DMS53 treated with DMSO at 0.1 percent for 48 hours (cell line): ENCODE measurements around the gene TSPAN32.
A peak's percentile ranks its signal among the peaks of the same experiment; 100 is the strongest.

ENCODE experiments used
- DNase-seq: peaks from one replicate; lab custom pipeline; 2025; ENCODE audit not compliant: unreplicated experiment; lab: John Stamatoyannopoulos, UW

TSPAN32 gene

GRCh38 chr11:2287091-2287490 is 14.7 kb upstream of the TSPAN32 start:
- DNase-seq, result no peak

GRCh38 chr11:2289350-2289749 is 12.5 kb upstream of the TSPAN32 start:
- no peak for DNase-seq

DNA sequence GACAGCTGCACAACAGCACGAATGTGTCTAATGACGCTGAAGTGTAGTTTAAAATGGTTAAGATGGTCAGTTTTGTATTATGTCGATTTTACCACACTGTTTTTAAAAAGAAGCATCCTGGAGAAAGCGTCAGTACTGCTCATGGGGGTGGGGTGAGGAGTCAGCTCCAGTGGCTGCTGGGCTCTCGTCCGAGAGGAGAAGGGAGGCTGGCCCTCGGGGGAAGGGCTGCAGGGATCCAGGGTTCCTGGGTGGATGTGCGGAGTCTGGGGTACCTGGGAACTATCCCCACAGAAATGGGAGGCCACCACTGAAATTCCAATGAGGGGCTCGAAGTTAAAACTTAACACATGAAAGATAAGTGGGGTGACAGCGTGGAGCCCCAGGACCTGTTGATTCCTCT is 12.0 kb upstream of the TSPAN32 start:
- no peak for DNase-seq

DNA sequence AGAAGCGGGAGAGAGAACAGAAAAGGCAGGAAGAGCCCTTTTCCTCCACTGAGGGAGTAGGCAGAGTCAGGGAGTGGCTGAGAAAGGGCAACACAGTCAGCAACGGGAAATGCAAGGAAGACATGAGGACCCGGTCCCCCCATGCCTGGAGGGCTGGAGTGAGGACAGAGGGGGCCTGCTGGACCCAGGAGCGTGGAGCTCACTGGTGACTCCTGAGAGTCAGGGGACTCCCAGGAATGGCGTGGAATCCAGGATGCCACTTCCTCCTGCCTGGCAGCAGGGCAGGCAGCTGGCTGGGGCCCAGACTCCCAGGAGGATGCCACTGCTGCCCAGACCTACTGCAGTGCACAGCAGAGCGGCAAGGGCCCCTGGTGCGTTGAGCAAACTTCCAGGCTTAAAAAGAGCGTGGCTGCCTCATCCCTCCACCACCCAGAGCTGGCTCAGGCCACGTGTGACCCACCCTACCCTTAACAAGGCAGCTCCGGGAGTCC is 11.4 kb upstream of the TSPAN32 start:
- DNase-seq, result peak; percentile 43

DNA sequence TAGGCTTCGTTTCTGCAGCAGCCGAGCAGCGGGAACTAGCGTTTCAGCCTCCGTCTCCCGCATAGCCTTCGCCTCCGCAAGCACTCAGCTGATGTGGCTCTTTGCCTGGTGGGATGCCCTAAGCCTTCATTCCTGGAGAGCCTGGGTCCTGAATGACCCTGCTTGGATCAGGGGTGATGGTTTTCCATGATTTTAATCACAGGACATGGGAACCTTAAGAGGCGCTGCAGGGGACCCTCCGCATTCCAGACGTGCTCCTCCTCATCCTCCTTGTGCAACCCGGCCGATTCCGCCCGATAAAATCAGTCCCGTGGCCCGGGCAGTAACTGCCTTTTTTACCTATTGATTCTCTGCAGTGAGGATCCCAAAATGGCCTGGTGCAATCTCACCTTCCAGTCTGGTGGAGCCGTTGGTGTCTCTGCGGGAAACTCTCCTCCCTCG is 8.3 kb upstream of the TSPAN32 start:
- DNase-seq, result no peak

DNA sequence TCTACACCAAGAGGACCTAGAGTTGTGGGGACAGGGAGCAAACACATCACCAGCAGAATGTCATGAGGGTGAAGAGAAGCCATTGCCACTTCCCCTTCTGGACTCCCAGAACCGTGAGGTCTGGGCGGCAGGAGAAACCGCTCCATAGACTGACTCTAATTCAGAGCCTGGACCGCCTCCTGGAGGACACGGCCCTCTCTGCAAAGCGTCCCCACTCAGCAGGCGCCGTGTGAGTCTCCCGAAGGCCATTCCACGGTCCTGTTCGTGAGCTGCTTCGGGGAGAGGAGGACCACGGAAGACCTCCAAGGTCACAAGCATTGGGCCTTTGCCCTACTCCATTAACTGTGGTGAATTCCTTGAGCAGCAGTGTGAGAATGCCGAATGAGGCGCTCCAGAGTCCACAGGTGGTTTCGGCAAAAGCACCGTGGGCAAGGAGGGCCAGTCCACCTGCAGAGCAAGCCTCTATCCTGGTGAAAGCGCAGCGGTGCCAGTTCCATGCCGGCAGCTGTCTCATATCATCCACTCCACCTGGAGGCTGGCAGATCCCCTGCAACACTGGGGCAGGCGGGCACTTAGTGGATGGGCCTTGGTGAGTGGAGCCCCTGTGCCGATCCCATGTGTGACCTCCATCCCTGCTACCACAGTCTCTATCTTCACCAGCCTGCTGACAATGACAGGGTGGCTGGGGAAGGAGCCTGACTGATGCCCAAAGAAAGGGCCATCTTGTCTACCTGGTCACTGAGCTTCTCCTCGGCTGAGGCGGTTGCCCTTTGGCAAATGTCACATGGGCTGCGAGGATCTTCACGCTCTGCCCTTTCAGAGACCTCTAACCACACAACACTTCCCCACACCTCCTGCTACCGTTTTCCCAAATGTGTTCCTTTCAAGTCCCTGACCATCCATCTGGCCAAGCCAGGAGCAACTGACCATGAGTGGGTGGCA is 7.6 kb upstream of the TSPAN32 start:
- no peak for DNase-seq

DNA sequence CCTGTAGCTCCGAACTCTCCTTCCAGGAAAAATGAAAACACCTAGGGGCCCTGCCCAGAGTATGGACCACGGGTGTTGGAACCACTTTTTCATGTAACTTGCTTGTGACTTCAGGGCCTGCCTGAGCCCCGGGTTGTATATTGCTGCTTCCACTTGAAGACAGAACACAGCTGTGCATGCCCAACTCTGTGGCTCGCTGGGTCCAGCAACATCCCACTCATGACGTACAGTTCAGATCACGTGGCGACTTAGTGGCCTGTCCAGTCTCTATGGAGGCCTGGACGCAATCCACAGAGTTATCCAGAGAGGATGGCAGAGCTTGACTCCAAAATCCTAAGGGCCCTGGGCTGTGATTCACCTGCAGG is 6.9 kb upstream of the TSPAN32 start:
- no peak for DNase-seq

GRCh38 chr11:2295971-2296912 is 5.6 kb upstream of the TSPAN32 start:
- DNase-seq, result no peak

DNA sequence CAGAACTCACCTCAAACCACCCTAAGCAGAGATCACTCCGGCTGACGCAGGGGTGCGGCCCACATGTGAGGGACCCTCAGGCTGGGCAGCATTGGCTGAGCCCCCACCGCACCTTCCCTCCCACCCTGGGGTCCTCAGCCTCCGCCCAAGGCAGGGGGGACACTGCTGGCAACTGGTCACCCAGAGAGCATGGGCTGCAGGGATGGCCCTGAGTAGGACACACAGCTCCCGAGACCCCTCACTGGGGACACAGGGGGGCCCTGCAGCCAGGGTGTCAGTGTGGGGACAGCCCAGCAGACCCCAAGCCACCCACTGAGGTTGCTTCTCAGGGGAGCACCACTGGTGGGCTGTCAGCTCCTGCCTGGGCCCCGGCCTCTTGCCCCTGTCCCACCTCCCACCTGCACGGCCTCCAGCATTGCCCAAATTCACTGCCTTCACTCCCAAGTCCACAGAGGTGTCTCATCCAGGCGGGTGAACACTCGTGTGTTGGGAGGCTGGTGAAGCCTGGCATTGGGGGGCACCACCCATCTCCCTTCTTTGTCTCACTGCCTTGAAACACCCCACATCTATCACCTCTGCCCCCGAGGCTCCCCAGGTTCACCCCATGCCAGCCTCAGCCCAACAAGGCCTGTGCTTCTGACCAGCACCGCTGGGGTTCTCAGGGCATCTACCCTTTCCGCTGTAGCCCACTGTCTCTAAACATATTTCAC is 4.7 kb upstream of the TSPAN32 start:
- DNase-seq, result no peak

GRCh38 chr11:2297623-2298030 is 4.2 kb upstream of the TSPAN32 start:
- DNase-seq, result no peak

DNA sequence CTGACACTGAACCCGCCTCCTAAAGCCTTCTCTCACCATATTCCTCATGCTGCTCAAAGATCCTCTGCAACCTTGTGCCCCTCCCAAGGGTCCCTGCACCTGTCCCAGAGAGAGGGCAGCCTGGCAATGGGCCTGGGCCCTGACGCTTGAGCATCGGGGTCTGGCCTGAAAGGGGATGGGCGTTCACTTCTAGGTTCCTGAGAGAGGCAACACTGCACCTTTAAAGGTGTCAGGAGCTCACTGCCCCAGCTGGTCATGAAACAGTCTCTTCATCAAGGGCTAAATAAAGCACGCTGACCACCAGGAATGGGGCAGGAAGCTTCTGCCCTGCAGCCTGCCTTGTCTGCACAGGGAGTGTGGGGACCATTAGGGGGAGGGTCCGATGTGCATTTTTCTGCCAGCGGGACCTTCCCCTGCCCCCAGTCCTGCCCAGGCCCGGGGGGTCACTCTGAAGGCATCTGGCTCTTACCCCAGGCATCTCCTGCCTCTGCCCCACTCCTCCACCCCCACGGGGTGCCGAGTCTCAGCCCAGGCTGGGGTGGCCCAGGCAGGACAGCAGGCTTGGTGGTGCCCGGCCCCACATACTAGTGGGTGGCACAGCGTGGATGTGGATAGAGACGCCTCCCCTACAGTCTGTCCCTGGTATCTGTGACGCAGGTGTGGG is 3.5 kb upstream of the TSPAN32 start:
- no peak for DNase-seq

GRCh38 chr11:2298795-2299761 is 2.7 kb upstream of the TSPAN32 start:
- peak; percentile 79 for DNase-seq

- DNase-seq, result no peak
Measured at GRCh38 chr11:2299773-2300172, 2.0 kb upstream of the TSPAN32 start.

DNA sequence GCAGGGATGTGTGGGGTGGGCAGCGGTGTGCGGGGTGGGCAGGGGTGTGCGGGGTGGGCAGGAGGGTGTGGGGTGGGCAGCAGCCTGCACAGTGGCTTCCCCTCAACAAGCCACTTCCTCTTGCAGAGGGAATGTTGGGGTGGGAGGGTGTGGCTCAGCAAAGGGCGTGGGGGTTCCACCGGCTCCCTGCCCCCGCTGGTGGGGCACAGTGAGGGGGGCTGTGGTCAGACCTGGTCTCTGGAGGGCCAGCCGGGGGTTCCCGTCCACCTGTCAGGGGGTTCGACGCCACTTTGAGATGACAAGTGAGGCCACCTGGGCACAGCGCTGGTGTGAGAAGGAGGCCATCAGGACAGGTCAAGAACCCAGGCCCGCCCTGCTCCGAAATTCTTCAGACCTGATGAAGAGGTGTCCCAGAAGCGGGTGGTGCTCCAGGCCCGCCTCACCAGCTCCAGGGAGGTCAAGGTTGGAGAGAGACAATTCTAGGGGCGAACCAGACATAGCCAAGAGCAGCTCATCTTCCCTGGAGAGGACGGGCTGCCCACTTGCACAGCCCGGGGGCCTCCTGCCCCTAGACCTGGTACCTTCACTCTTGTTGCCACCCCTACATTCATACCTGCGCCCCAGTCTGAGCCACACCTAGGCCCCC is 1.4 kb upstream of the TSPAN32 start:
- DNase-seq, result no peak

DNA sequence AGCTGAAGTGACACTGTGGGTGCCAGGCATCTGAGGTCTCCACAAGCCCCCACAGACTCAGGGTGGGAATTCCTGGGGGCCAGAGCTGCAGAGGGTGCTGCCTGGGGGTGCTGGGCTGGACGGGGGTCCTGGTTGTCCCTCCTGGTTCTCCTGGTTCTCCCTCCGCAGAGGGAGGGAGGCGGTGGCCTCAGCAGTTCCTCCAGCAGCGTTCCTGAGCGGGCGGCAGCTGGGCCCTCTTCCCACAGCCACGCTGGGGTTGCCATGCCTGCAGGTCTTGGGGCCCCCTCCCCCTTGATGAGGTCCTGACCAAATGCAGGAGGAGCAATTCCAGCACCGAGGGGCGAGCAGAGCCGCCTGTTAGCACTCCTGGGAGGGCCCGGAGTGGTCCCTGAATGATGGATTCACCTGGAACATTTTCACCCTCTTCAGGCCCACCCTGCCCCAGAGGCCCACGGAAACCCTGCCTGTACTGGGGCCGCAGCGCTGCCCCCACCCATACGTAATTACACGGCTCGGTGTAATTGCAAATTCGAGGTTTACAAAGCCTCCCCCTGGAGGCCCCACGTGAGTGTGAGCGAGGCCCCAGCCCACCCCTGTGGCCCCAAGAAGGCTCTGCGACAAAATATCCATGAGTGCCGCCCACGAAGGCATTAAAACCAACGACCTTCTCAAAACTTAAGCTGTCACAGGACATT is 730 bp upstream of the TSPAN32 start:
- no peak for DNase-seq

- DNase-seq, result no peak
Measured at GRCh38 chr11:2302306-2302895, 588 bp downstream of the TSPAN32 start.

DNA sequence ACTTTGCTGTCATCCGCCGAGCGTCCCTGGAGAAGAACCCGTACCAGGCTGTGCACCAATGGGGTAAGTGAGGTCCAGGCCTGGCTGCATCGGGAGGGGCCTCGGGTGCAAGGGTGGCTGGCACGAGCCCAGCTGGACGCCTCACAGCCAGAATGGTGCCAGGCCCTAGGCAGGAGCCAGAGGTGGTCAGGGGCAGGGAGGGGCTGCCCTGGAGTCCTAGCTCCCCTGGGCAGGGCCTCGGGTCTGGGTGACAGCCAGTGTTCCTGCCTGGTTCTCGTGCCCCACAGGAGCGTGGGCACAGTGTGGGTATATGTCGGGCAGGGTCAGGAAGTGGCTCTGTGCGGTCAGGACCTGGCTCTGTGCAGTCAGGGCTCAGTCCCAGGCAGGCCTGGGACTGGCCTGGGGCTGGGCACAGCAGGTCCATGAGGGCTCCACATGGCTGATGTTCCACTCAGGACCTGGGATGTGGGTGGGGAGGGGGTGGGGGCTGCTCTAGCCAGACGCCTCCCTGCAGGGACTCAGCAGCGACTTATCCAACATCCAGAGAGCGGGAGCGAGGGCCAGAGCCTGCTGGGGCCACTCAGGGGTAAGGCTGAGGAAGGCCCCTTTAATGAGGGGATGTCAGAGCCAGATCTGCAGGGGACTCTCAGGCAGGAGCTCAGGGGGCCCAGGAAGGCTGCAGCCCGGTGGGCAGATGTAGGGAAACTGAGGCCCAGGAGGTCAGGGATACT is 1.2 kb downstream of the TSPAN32 start:
- DNase-seq, result no peak
